ENCODE measurements around the gene SLC38A9. TPM values are rescaled to one million over a fixed set of nuclear protein-coding genes. Genes with fewer than 3 reads are reported as not detected.

SLC38A9 gene
- total and polyA plus RNA-seq, 9 of the 15 experiments (the other 6 are each of a cell fraction or from before 2014, with no cell fraction given): 14.0 to 34.5 (median 20.7) TPM

GRCh38 chr5:55750063-55750462, 37.9 kb upstream of the SLC38A9 start:
- Histone ChIP-seq H3K4me2 (ENCODE audit: insufficient read depth, low read length) (no peak overlapping the region), H3K9ac (ENCODE audit: insufficient read depth in 1 of 2, low read depth in 2 of 2, low read length in 2 of 2) (no peak overlapping the region), H4K20me1 (replicated peaks; ENCODE audit: control insufficient read depth, insufficient read depth, low read length) (no peaks in the 10 kb centered on the region), H3K9me1 (ENCODE audit: control insufficient read depth, insufficient read depth, low read length) (no peaks in the 10 kb centered on the region), H3K27me3 (ENCODE audit: control insufficient read depth in 2 of 2, insufficient read depth in 2 of 2, low read length in 2 of 2) (peaks cover 0 to 4% of the 10 kb centered on the region in 2 experiments; a peak in 2 of 5 replicates), H3K4me1 (replicated peaks in 1 of 2; ENCODE audit: control insufficient read depth in 2 of 2, insufficient read depth in 2 of 2, low read length in 2 of 2) (no peaks in the 10 kb centered on the region), H2AFZ (ENCODE audit: low read depth, low read length) (no peak overlapping the region), H3K4me3 (no peak overlapping the region), H3K79me2 (ENCODE audit: control insufficient read depth, insufficient read depth, low read length) (no peaks in the 10 kb centered on the region), H3K9me3 (replicated peaks; ENCODE audit: control insufficient read depth, insufficient read depth, low read depth, low read length) (no peaks in the 10 kb centered on the region), H3K27ac (ENCODE audit: extremely low read depth, low read depth, low read length) (no peak overlapping the region), H3K36me3 (ENCODE audit: control insufficient read depth, insufficient read depth, low read length) (no peaks in the 10 kb centered on the region)
- no peak for FAIRE-seq
- in situ Hi-C loops (cut with MboI): no loop called here
- ATAC-seq: no peak
- ChIA-PET POLR2A (no interaction called here), CTCF (ENCODE audit: low intra/inter-chr PET ratio) (no interaction called here)
- WGBS (ENCODE audit: insufficient coverage, low coverage, missing lambda C conversion rate): 3% methylated on average over 3 of the region's 3 CpGs
- no peak for DNase-seq (ENCODE audit: extremely low read depth in 1 of 4, low spot score in 3 of 4)
- intact Hi-C loops (cut with micrococcal nuclease): no loop called here
- BruUV-seq (replicated peaks): no TSS peak
- TF ChIP-seq CHD1 (IDR thresholded peaks at IDR 0.05; ENCODE audit: low read length) (no peak), HOMEZ (CRISPR knock-in tag; IDR thresholded peaks at IDR 0.05) (no peak), KAT2B (IDR thresholded peaks at IDR 0.05; ENCODE audit: low read depth, low read length) (no peak), KAT7 (CRISPR knock-in tag; IDR thresholded peaks at IDR 0.05; ENCODE audit: borderline replicate concordance) (no peak), ZNF395 (CRISPR knock-in tag; IDR thresholded peaks at IDR 0.05) (no peak), BRD4 (IDR thresholded peaks at IDR 0.05) (no peak), THRAP3 (IDR thresholded peaks at IDR 0.05; ENCODE audit: borderline replicate concordance) (no peak), ETV5 (CRISPR knock-in tag; IDR thresholded peaks at IDR 0.05; ENCODE audit: low read depth) (no peak), ATF2 (CRISPR knock-in tag; IDR thresholded peaks at IDR 0.05) (no peak), MTA1 (IDR thresholded peaks at IDR 0.05; ENCODE audit: borderline replicate concordance) (no peak)
